H1 (cell line): Measurements from ENCODE around the gene POLR3C. TPM values are rescaled to one million over a fixed set of nuclear protein-coding genes. Genes with fewer than 3 reads are reported as not detected.

Experiments used
- CTCF ChIA-PET: fragments of 300-600 bp; sonication (Branson Sonifier 250); formaldehyde crosslinking; loops from one replicate; lab custom pipeline; 2021; ENCODE audit not compliant: partially characterized antibody; lab: Charles Lee
- POLR2A ChIA-PET: fragments of 300-600 bp; sonication (Branson Sonifier 250); formaldehyde crosslinking; loops from one replicate; lab custom pipeline; 2021; ENCODE audit warnings: inconsistent platforms; ENCODE audit not compliant: partially characterized antibody; lab: Charles Lee
- DNase-seq, 2 experiments: peaks; one replicate each; pipeline versions ENCODE4 v3.0.0 to v3.0.0-alpha.2; 2010 to 2022; ENCODE audit warnings: low spot score in 2 of 2, low read depth in 1 of 2, mixed read lengths in 1 of 2
- FAIRE-seq: peaks from 2 replicates; lab custom pipeline; 2011; peaks lifted over from hg19 to GRCh38; lab: Jason Lieb, UNC
- H2AFZ ChIP-seq: 2 replicates; pipeline ENCODE4 v1.8.1; 2012; ENCODE audit warnings: low read length, inconsistent platforms
- H2AK5ac ChIP-seq: 2 replicates; pipeline ENCODE4 v1.6.1; 2013; ENCODE audit warnings: low read depth, low read length
- H2BK120ac ChIP-seq: replicated peaks from 2 replicates; pipeline ENCODE3; 2013; ENCODE audit warnings: low read depth, low read length, inconsistent platforms
- H2BK12ac ChIP-seq: 2 replicates; pipeline ENCODE4 v1.6.1; 2013; ENCODE audit warnings: low read depth, low read length
- H2BK15ac ChIP-seq: 2 replicates; pipeline ENCODE4 v1.6.1; 2013; ENCODE audit warnings: low read length
- H2BK20ac ChIP-seq: 2 replicates; pipeline ENCODE4 v1.6.1; 2013; ENCODE audit warnings: low read length
- H2BK5ac ChIP-seq: 2 replicates; pipeline ENCODE4 v1.6.1; 2013; ENCODE audit warnings: low read depth, low read length
- H3K14ac ChIP-seq: 2 replicates; pipeline ENCODE4 v1.6.1; 2013; ENCODE audit warnings: inconsistent platforms; ENCODE audit not compliant: insufficient read length
- H3K18ac ChIP-seq: 2 replicates; pipeline ENCODE4 v1.6.1; 2013; ENCODE audit warnings: low read length; ENCODE audit errors: extremely low read depth
- H3K23ac ChIP-seq: 2 replicates; pipeline ENCODE4 v1.6.1; 2013; ENCODE audit warnings: inconsistent platforms; ENCODE audit not compliant: insufficient read length
- H3K23me2 ChIP-seq: 2 replicates; pipeline ENCODE4 v1.6.1; 2013; ENCODE audit warnings: low read depth, low read length
- H3K27ac ChIP-seq: 2 replicates; pipeline ENCODE4 v1.6.1; 2011; ENCODE audit warnings: low read depth, low read length, inconsistent platforms
- H3K27me3 ChIP-seq, 4 experiments: replicated peaks in 1 of 4; 1 replicate in 1 of 4; 2 replicates in 3 of 4; pipeline versions ENCODE4 v1.6.1 to v1.8.1; 2011 to 2013; ENCODE audit warnings: low read length in 3 of 4, mild to moderate bottlenecking in 3 of 4, inconsistent platforms in 2 of 4, mixed read lengths in 2 of 4, moderate library complexity in 1 of 4; ENCODE audit not compliant: control insufficient read depth in 3 of 4, insufficient read depth in 3 of 4; ENCODE audit errors: extremely low read depth in 1 of 4
- H3K36me3 ChIP-seq, 4 experiments: 2 replicates each; pipeline versions ENCODE4 v1.6.1 to v1.8.1; 2011 to 2013; ENCODE audit warnings: mild to moderate bottlenecking in 4 of 4, low read length in 3 of 4, moderate library complexity in 2 of 4, control low read depth in 1 of 4, inconsistent platforms in 1 of 4; ENCODE audit not compliant: insufficient read depth in 4 of 4, control insufficient read depth in 2 of 4
- H3K4ac ChIP-seq: replicated peaks from 2 replicates; pipeline ENCODE3; 2013; ENCODE audit warnings: low read length, low read depth, mixed read lengths, inconsistent platforms; ENCODE audit not compliant: insufficient read length
- H3K4me1 ChIP-seq, 4 experiments: replicated peaks in 1 of 4; 1 replicate in 1 of 4; 2 replicates in 3 of 4; pipeline versions ENCODE4 v1.6.1 to v1.8.1; 2011 to 2013; ENCODE audit warnings: low read length in 3 of 4, inconsistent platforms in 2 of 4, mixed read lengths in 1 of 4; ENCODE audit not compliant: insufficient read depth in 4 of 4, control insufficient read depth in 3 of 4
- H3K4me2 ChIP-seq, 2 experiments: 2 replicates each; pipeline versions ENCODE4 v1.6.1 to v1.8.1; 2011 to 2013; ENCODE audit warnings: low read depth in 2 of 2, low read length in 2 of 2, control low read depth in 1 of 2, inconsistent platforms in 1 of 2, mild to moderate bottlenecking in 1 of 2; ENCODE audit not compliant: insufficient read depth in 1 of 2
- H3K4me3 ChIP-seq, 4 experiments: fragments of 200-600, 300-600 bp in 1 of 4; sonication (generic), shearing (Covaris generic), sonication (Bioruptor Twin) in 1 of 4; 2 replicates each; pipeline versions ENCODE4 v1.5.1 to v1.8.1; 2011 to 2016; ENCODE audit warnings: low read length in 4 of 4, low read depth in 3 of 4, control low read depth in 2 of 4, inconsistent platforms in 2 of 4, mild to moderate bottlenecking in 2 of 4, mixed read lengths in 1 of 4, moderate library complexity in 1 of 4; ENCODE audit not compliant: insufficient read depth in 2 of 4; ENCODE audit errors: extremely low read depth in 1 of 4
- H3K56ac ChIP-seq: replicated peaks from 2 replicates; pipeline ENCODE3; 2013; ENCODE audit warnings: low read depth, mild to moderate bottlenecking, mixed read lengths, low read length, inconsistent platforms; ENCODE audit not compliant: insufficient read length
- H3K79me1 ChIP-seq: 2 replicates; pipeline ENCODE4 v1.6.1; 2013; ENCODE audit warnings: low read depth, low read length, control low read depth
- H3K79me2 ChIP-seq, 2 experiments: 2 replicates each; pipeline versions ENCODE4 v1.6.1 to v1.8.1; 2012 to 2013; ENCODE audit warnings: low read length in 2 of 2, mild to moderate bottlenecking in 2 of 2, inconsistent platforms in 1 of 2; ENCODE audit not compliant: insufficient read depth in 2 of 2, control insufficient read depth in 1 of 2
- H3K9ac ChIP-seq, 4 experiments: replicated peaks in 1 of 4; 1 replicate in 1 of 4; 2 replicates in 3 of 4; pipeline versions ENCODE4 v1.6.1 to v1.8.1; 2011 to 2013; ENCODE audit warnings: low read depth in 3 of 4, low read length in 3 of 4, control low read depth in 2 of 4, mild to moderate bottlenecking in 2 of 4, moderate library complexity in 2 of 4, inconsistent platforms in 1 of 4; ENCODE audit errors: extremely low read depth in 1 of 4
- H3K9me3 ChIP-seq, 2 experiments: 2 replicates each; pipeline versions ENCODE4 v1.6.1 to v1.8.1; 2012 to 2013; ENCODE audit warnings: mild to moderate bottlenecking in 2 of 2, moderate library complexity in 2 of 2, control low read depth in 1 of 2, inconsistent platforms in 1 of 2, low read depth in 1 of 2, low read length in 1 of 2, mixed read lengths in 1 of 2; ENCODE audit not compliant: insufficient read depth in 2 of 2
- H4K20me1 ChIP-seq, 2 experiments: replicated peaks in 1 of 2; 2 replicates each; pipeline versions ENCODE3 to v1.8.1; 2011 to 2013; ENCODE audit warnings: inconsistent platforms in 2 of 2, low read length in 2 of 2, mild to moderate bottlenecking in 1 of 2; ENCODE audit not compliant: insufficient read depth in 2 of 2, control insufficient read depth in 1 of 2
- H4K5ac ChIP-seq: 2 replicates; pipeline ENCODE4 v1.6.1; 2013; ENCODE audit warnings: low read length, low read depth, mixed read lengths, inconsistent platforms; ENCODE audit not compliant: insufficient read length
- H4K8ac ChIP-seq: 2 replicates; pipeline ENCODE4 v1.8.0; 2013; ENCODE audit warnings: mild to moderate bottlenecking, moderate library complexity, low read length, inconsistent platforms; ENCODE audit not compliant: insufficient read depth; ENCODE audit errors: extremely low read depth
- H4K91ac ChIP-seq: replicated peaks from 2 replicates; pipeline ENCODE3; 2013; ENCODE audit warnings: low read length, mixed read lengths, inconsistent platforms; ENCODE audit not compliant: insufficient read length
- GABPA ChIP-seq: IDR thresholded peaks from 2 replicates; pipeline ENCODE4 v1.6.1; 2011; ENCODE audit warnings: mild to moderate bottlenecking, low read length, moderate library complexity, borderline replicate concordance; ENCODE audit not compliant: insufficient read depth
- SIX5 ChIP-seq: IDR thresholded peaks from 2 replicates; pipeline ENCODE4 v1.6.1; 2011; ENCODE audit warnings: mild to moderate bottlenecking, low read depth, low read length
- WGBS, 2 experiments: shearing (Covaris generic) in 1 of 2; methylation state at CpG; one replicate each; pipeline versions ENCODE4 v1.1.6 to v1.1.7; 2013 to 2015; ENCODE audit warnings: low lambda C conversion rate in 2 of 2, mixed read lengths in 2 of 2, inconsistent platforms in 1 of 2, low coverage in 1 of 2, missing lambda C conversion rate in 1 of 2; ENCODE audit not compliant: insufficient replicate concordance in 2 of 2, insufficient coverage in 1 of 2, insufficient read length in 1 of 2; ENCODE audit errors: extremely low coverage in 1 of 2, missing lambda C conversion rate in 1 of 2; 5-methylcytosine and 5-hydroxymethylcytosine counted together
- polyA plus RNA-seq, 7 experiments: library from polyadenylated mRNA; depleted of rRNA in 3 of 7; stranded (reverse) in 5 of 7; unstranded in 2 of 7; fragments of >200 nt in 5 of 7; fragments of 200-250 nt in 2 of 7; gene quantifications; 1 replicate in 5 of 7; 2 replicates in 1 of 7; 4 replicates in 1 of 7; pipeline versions ENCODE4 v1.2.1 to v1.2.3, GENCODE V29; 2011 to 2013; ENCODE audit warnings: missing spikeins in 2 of 7, mixed read lengths in 2 of 7
- total RNA-seq: library from RNA; stranded (reverse); fragmentation: NEBNext Ultra II Directional; extraction: Animal tissue kit (Norgen Biotek cat#: 25700); gene quantifications from 2 replicates; pipeline ENCODE4 v1.2.1, GENCODE V29; 2021

POLR3C gene
- total and polyA plus RNA-seq, 2 of the 8 experiments (the other 6 are each of a cell fraction or from before 2014, with no cell fraction given) = 26.8 TPM

DNA sequence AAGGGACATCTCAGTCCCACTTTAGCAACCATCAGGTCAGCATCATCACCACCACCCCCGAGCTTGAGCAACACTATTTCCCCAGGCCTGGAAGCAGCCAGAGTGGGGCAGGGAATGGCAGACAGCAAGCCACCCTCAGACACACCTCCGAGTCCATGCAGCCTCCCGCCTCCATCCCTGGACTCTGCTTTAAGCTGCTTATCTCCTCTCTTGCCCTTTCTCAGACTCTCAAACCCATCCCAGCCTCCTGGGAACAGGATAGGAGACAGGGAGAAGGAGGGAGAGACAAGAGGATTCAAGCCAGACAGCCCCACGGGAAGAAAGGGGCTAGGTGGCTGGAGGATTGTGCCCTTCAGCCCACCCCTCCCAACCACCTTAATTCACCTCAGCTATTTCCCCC is 33.2 kb downstream of the POLR3C start:
- Histone ChIP-seq H2BK5ac (no peak overlapping the region), H3K79me2 (peaks cover 0 to 11% of the 10 kb centered on the region in 2 experiments; a peak in 1 of 4 replicates), H3K27ac (no peak overlapping the region), H3K36me3 (peaks cover 14 to 40% (median 29%) of the 10 kb centered on the region in 4 experiments), H3K9me3 (peaks cover 4 to 5% of the 10 kb centered on the region in 2 experiments; a peak in 2 of 4 replicates), H3K23me2 (peaks cover 7% of the 10 kb centered on the region), H4K20me1 (no peaks in the 10 kb centered on the region), H3K4me1 (peaks cover 0 to 5% (median 3%) of the 10 kb centered on the region in 4 experiments; a peak in 4 of 7 replicates), H3K4ac (no peak overlapping the region), H3K27me3 (no peaks in the 10 kb centered on the region; a peak in 1 of 7 replicates), H3K56ac (no peak overlapping the region), H2BK15ac (no peak overlapping the region), H3K4me3 (no peak overlapping the region), H3K18ac (no peak overlapping the region), H2BK12ac (no peak overlapping the region), H4K5ac (no peak overlapping the region), H4K8ac (no peak overlapping the region; the same call in 1 of the 2 replicates), H2BK20ac (no peak overlapping the region), H2AK5ac (no peak overlapping the region), H3K79me1 (peaks cover 5% of the 10 kb centered on the region; the same call in 1 of the 2 replicates), H3K23ac (no peak overlapping the region), H3K4me2 (no peak overlapping the region), H3K9ac (no peak overlapping the region), H4K91ac (no peak overlapping the region), H2AFZ (no peak overlapping the region), H2BK120ac (no peak overlapping the region), H3K14ac (no peak overlapping the region)
- TF ChIP-seq GABPA (no peak), SIX5 (no peak)
- WGBS, 2 experiments = 90% methylated on average over 4 of the region's 4 CpGs; no CpG with 5 or more reads in 1 of the 2 experiments
- no peak for FAIRE-seq
- ChIA-PET CTCF (interaction anchor here (0.7 to 12.9 kb wide), 9 partner anchors 10 to 121 kb away, joined by 3 to 214 read pairs (median 4); partner anchors contain the start of gene NUDT17), POLR2A (interaction anchor here (0.7 to 8.1 kb wide), 9 partner anchors 11 to 195 kb away, joined by 3 to 95 read pairs (median 11); partner anchors contain the start of genes NUDT17, POLR3C, RBM8A and RNF115)
- no peak for DNase-seq
